ENCODE data around the gene BEGAIN. TPM values are rescaled to one million over a fixed set of nuclear protein-coding genes. Genes with fewer than 3 reads are reported as not detected.

The BEGAIN gene
- total and polyA plus RNA-seq, 2 of the 8 experiments (the other 6 are each of a cell fraction or from before 2014, with no cell fraction given): 2.9 to 3.0 TPM

DNA sequence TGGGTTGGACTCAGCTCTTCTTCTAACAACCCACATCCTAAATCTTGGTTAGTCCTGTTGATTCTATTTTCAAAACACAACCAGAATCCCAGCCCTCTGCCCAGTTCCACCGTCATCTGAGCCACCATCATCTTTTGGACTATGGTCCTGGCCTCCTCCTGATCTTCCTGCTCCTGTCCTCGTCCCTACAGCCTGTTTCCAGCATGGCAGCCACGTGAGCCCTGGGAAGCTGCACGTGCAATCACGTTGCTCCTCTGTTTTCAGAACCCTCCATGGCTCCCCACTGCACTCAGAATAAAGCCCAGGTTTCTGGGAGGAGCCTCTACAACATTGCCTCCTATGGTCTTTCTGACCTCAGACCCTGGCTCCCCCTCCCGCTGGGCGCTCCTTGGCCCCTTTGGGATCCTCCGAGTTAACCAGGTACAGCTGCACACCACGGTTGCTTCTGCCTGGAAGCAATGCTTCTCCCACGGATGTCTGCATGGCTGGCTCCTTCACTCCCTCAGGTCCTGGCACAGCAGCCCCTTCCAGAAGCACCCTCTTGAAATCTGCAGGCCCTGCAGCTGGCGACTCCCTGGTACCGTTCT, 44.5 kb downstream of the BEGAIN start:
- Histone ChIP-seq H3K79me1 (ENCODE audit: low read depth, low read length) (no peaks in the 10 kb centered on the region), H3K23ac (ENCODE audit: insufficient read length) (no peak overlapping the region), H3K14ac (ENCODE audit: insufficient read length) (no peak overlapping the region), H3K4me1 (replicated peaks in 1 of 4; ENCODE audit: control insufficient read depth in 3 of 4, insufficient read depth in 4 of 4, low read length in 3 of 4) (peaks cover 6 to 13% (median 11%) of the 10 kb centered on the region in 4 experiments), H2BK5ac (ENCODE audit: low read depth, low read length) (no peak overlapping the region), H2BK120ac (replicated peaks; ENCODE audit: low read depth, low read length) (no peak overlapping the region), H2AK5ac (ENCODE audit: low read depth, low read length) (no peak overlapping the region), H3K23me2 (ENCODE audit: low read depth, low read length) (peaks cover 5% of the 10 kb centered on the region; the same call in 1 of the 2 replicates), H3K9ac (replicated peaks in 1 of 4; ENCODE audit: extremely low read depth in 1 of 4, low read depth in 3 of 4, low read length in 3 of 4) (no peak overlapping the region), H3K79me2 (ENCODE audit: control insufficient read depth in 1 of 2, insufficient read depth in 2 of 2, low read length in 2 of 2) (no peaks in the 10 kb centered on the region), H3K4ac (replicated peaks; ENCODE audit: insufficient read length, low read depth, low read length) (no peak overlapping the region), H4K5ac (ENCODE audit: insufficient read length, low read depth, low read length) (no peak overlapping the region), H3K56ac (replicated peaks; ENCODE audit: insufficient read length, low read depth, low read length) (no peak overlapping the region), H3K4me3 (ENCODE audit: extremely low read depth in 1 of 4, insufficient read depth in 2 of 4, low read depth in 3 of 4, low read length in 4 of 4) (no peak overlapping the region), H3K18ac (ENCODE audit: extremely low read depth, low read length) (no peak overlapping the region), H3K27ac (ENCODE audit: low read depth, low read length) (no peak overlapping the region), H3K36me3 (ENCODE audit: control insufficient read depth in 2 of 4, insufficient read depth in 4 of 4, low read length in 3 of 4) (no peaks in the 10 kb centered on the region), H3K27me3 (replicated peaks in 1 of 4; ENCODE audit: control insufficient read depth in 3 of 4, extremely low read depth in 1 of 4, insufficient read depth in 3 of 4, low read length in 3 of 4) (peaks cover 0 to 12% (median 8%) of the 10 kb centered on the region in 4 experiments; a peak in 5 of 7 replicates), H2AFZ (ENCODE audit: low read length) (no peak overlapping the region), H4K91ac (replicated peaks; ENCODE audit: insufficient read length, low read length) (no peak overlapping the region), H4K20me1 (replicated peaks in 1 of 2; ENCODE audit: control insufficient read depth in 1 of 2, insufficient read depth in 2 of 2, low read length in 2 of 2) (no peaks in the 10 kb centered on the region), H3K9me3 (ENCODE audit: insufficient read depth in 2 of 2, low read depth in 1 of 2, low read length in 1 of 2) (no peaks in the 10 kb centered on the region), H3K4me2 (ENCODE audit: insufficient read depth in 1 of 2, low read depth in 2 of 2, low read length in 2 of 2) (no peak overlapping the region), H4K8ac (ENCODE audit: extremely low read depth, insufficient read depth, low read length) (no peak overlapping the region), H2BK12ac (ENCODE audit: low read depth, low read length) (no peak overlapping the region), H2BK15ac (ENCODE audit: low read length) (no peak overlapping the region), H2BK20ac (ENCODE audit: low read length) (no peak overlapping the region)
- 92% methylated on average over 12 of the region's 12 CpGs; no CpG with 5 or more reads in 1 of the 2 experiments for WGBS, 2 experiments (ENCODE audit: extremely low coverage in 1 of 2, insufficient coverage in 1 of 2, insufficient read length in 1 of 2, insufficient replicate concordance in 2 of 2, low coverage in 1 of 2, low lambda C conversion rate in 2 of 2, missing lambda C conversion rate in 1 of 2)
- DNase-seq (ENCODE audit: low read depth in 1 of 2, low spot score in 2 of 2): no peak
- POLR2A ChIA-PET (ENCODE audit: partially characterized antibody): no interaction called here
- FAIRE-seq: no peak
- CTCF ChIA-PET (ENCODE audit: partially characterized antibody): interaction anchor here (0.7 to 7.8 kb wide), 8 partner anchors 12 to 112 kb away, joined by 3 to 57 read pairs (median 6); no protein-coding TSS in a partner anchor
- TF ChIP-seq SP4 (IDR thresholded peaks at IDR 0.05; ENCODE audit: low read length) (no peak), SIRT6 (IDR thresholded peaks at IDR 0.05; ENCODE audit: low read length) (no peak), SP2 (IDR thresholded peaks at IDR 0.05; ENCODE audit: low read length) (no peak), BCL11A (IDR thresholded peaks at IDR 0.05; ENCODE audit: low read depth in 2 of 2, low read length in 2 of 2) (no peak), TBP (IDR thresholded peaks at IDR 0.05; ENCODE audit: low read depth, low read length) (no peak), FOSL1 (IDR thresholded peaks at IDR 0.05; ENCODE audit: insufficient read depth, low read depth, low read length) (no peak), CTBP2 (IDR thresholded peaks at IDR 0.05; ENCODE audit: borderline replicate concordance, insufficient read depth, insufficient read length, low read length) (no peak), CBX5 (IDR thresholded peaks at IDR 0.05; ENCODE audit: low read depth, low read length) (no peak), YY1 (IDR thresholded peaks at IDR 0.05; ENCODE audit: low read depth, low read length) (no peak), EZH2 (IDR thresholded peaks at IDR 0.05; ENCODE audit: low read depth, low read length, severe bottlenecking) (no peak), ASH2L (IDR thresholded peaks at IDR 0.05; ENCODE audit: low read length) (no peak)
- TF ChIP-seq, protein P1, sequence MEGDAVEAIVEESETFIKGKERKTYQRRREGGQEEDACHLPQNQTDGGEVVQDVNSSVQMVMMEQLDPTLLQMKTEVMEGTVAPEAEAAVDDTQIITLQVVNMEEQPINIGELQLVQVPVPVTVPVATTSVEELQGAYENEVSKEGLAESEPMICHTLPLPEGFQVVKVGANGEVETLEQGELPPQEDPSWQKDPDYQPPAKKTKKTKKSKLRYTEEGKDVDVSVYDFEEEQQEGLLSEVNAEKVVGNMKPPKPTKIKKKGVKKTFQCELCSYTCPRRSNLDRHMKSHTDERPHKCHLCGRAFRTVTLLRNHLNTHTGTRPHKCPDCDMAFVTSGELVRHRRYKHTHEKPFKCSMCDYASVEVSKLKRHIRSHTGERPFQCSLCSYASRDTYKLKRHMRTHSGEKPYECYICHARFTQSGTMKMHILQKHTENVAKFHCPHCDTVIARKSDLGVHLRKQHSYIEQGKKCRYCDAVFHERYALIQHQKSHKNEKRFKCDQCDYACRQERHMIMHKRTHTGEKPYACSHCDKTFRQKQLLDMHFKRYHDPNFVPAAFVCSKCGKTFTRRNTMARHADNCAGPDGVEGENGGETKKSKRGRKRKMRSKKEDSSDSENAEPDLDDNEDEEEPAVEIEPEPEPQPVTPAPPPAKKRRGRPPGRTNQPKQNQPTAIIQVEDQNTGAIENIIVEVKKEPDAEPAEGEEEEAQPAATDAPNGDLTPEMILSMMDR (IDR thresholded peaks at IDR 0.05; ENCODE audit: control extremely low read depth in 1 of 3, insufficient read depth in 1 of 3, low read depth in 1 of 3, low read length in 3 of 3): no peak

Data from H1 (cell line).